Measurements from ENCODE around the gene FKBP11. TPM values are rescaled to one million over a fixed set of nuclear protein-coding genes. Genes with fewer than 3 reads are reported as not detected.

Gene FKBP11
- total and polyA plus RNA-seq, 2 of the 13 experiments (the other 11 are each of a cell fraction or from before 2014, with no cell fraction given): 15.5 to 19.4 TPM

DNA sequence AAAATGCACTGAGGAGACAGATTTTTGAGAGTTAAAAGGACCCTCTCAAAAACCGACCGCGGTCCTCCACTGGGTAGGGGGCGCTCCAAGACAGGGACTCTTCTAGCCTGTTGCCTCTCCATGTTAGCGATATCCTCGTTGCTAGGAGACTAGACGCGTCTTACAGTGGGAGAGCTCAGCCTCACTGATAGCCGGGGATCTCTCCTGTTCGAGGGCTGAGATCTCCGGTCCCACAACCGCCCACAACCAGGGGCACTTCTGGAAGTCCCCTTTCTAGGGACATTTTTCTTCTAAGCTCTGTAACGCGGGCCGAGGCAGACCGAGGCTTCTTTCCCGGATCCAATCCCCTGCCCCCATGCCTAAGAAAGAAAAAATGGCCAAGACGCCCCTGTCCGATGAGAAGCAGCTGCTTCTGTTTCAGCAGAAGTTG lies 21.3 kb downstream of the FKBP11 start (continued):
- TF ChIP-seq, protein P1, sequence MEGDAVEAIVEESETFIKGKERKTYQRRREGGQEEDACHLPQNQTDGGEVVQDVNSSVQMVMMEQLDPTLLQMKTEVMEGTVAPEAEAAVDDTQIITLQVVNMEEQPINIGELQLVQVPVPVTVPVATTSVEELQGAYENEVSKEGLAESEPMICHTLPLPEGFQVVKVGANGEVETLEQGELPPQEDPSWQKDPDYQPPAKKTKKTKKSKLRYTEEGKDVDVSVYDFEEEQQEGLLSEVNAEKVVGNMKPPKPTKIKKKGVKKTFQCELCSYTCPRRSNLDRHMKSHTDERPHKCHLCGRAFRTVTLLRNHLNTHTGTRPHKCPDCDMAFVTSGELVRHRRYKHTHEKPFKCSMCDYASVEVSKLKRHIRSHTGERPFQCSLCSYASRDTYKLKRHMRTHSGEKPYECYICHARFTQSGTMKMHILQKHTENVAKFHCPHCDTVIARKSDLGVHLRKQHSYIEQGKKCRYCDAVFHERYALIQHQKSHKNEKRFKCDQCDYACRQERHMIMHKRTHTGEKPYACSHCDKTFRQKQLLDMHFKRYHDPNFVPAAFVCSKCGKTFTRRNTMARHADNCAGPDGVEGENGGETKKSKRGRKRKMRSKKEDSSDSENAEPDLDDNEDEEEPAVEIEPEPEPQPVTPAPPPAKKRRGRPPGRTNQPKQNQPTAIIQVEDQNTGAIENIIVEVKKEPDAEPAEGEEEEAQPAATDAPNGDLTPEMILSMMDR (CRISPR knock-in tag; IDR thresholded peaks at IDR 0.05): peak; percentile 69
- TF ChIP-seq MXI1 (IDR thresholded peaks at IDR 0.05; ENCODE audit: borderline replicate concordance, low read depth, low read length) (peak; percentile 27; the same call in 1 of the 3 replicates), NFRKB (IDR thresholded peaks at IDR 0.05) (no peak), IRX3 (CRISPR knock-in tag; IDR thresholded peaks at IDR 0.05; ENCODE audit: borderline replicate concordance, low read depth) (no peak), RAD21 (CRISPR knock-in tag; IDR thresholded peaks at IDR 0.05) (peak; percentile 20; the same call in 1 of the 2 replicates), ZNF205 (CRISPR knock-in tag; IDR thresholded peaks at IDR 0.05) (no peak), ZNF251 (CRISPR knock-in tag; IDR thresholded peaks at IDR 0.05) (no peak), HOXA9 (CRISPR knock-in tag; IDR thresholded peaks at IDR 0.05; ENCODE audit: borderline replicate concordance) (no peak), ZNF652 (CRISPR knock-in tag; IDR thresholded peaks at IDR 0.05; ENCODE audit: borderline replicate concordance, low read depth) (peak; percentile 69; the same call in 1 of the 2 replicates), GATA4 (IDR thresholded peaks at IDR 0.05; ENCODE audit: borderline replicate concordance, low read depth) (no peak), RFX3 (CRISPR knock-in tag; IDR thresholded peaks at IDR 0.05) (peak; percentile 91), XRCC5 (optimal IDR thresholded peaks at IDR 0.05; ENCODE audit: low read length) (peak; percentile 53)
- TF ChIP-seq, protein P2, sequence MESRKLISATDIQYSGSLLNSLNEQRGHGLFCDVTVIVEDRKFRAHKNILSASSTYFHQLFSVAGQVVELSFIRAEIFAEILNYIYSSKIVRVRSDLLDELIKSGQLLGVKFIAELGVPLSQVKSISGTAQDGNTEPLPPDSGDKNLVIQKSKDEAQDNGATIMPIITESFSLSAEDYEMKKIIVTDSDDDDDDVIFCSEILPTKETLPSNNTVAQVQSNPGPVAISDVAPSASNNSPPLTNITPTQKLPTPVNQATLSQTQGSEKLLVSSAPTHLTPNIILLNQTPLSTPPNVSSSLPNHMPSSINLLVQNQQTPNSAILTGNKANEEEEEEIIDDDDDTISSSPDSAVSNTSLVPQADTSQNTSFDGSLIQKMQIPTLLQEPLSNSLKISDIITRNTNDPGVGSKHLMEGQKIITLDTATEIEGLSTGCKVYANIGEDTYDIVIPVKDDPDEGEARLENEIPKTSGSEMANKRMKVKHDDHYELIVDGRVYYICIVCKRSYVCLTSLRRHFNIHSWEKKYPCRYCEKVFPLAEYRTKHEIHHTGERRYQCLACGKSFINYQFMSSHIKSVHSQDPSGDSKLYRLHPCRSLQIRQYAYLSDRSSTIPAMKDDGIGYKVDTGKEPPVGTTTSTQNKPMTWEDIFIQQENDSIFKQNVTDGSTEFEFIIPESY (CRISPR knock-in tag; IDR thresholded peaks at IDR 0.05): peak; percentile 52
- TF ChIP-seq, protein P3, sequence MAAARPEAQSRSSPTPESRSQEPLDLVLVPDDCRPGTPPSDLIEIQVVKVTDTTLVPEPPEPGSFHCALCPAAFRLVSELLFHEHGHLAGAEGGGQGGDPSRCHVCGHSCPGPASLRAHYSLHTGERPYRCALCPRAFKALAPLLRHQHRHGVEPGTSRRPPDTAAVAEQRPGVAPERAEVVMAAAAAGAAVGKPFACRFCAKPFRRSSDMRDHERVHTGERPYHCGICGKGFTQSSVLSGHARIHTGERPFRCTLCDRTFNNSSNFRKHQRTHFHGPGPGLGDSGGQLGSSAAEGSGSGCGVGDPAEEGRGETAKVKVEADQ (CRISPR knock-in tag; IDR thresholded peaks at IDR 0.05; ENCODE audit: borderline replicate concordance): peak; percentile 36; the same call in 1 of the 2 replicates
- TF ChIP-seq, protein P4, sequence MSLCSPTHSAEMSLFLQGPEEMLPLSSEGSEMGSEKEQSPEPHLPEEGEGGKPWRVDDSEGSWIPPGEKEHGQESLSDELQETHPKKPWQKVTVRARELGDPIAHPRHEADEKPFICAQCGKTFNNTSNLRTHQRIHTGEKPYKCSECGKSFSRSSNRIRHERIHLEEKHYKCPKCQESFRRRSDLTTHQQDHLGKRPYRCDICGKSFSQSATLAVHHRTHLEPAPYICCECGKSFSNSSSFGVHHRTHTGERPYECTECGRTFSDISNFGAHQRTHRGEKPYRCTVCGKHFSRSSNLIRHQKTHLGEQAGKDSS (CRISPR knock-in tag; IDR thresholded peaks at IDR 0.05; ENCODE audit: borderline replicate concordance, low read depth): no peak
- TF ChIP-seq, protein P5, sequence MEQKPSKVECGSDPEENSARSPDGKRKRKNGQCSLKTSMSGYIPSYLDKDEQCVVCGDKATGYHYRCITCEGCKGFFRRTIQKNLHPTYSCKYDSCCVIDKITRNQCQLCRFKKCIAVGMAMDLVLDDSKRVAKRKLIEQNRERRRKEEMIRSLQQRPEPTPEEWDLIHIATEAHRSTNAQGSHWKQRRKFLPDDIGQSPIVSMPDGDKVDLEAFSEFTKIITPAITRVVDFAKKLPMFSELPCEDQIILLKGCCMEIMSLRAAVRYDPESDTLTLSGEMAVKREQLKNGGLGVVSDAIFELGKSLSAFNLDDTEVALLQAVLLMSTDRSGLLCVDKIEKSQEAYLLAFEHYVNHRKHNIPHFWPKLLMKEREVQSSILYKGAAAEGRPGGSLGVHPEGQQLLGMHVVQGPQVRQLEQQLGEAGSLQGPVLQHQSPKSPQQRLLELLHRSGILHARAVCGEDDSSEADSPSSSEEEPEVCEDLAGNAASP (CRISPR knock-in tag; IDR thresholded peaks at IDR 0.05; ENCODE audit: borderline replicate concordance): 0 out of 2 replicates have a peak, but pooled peaks have one; percentile 22
